Adipocyte (in vitro differentiated cells): ENCODE data around the gene BTG4.
A peak's percentile ranks its signal among the peaks of the same experiment; 100 is the strongest.

ENCODE experiments used
- DNase-seq: peaks from one replicate; pipeline ENCODE4 v3.0.0-alpha.2; 2015; ENCODE audit warnings: low read depth
- H3K27me3 ChIP-seq: replicated peaks from 2 replicates; pipeline ENCODE4 v1.7.0; 2013; ENCODE audit warnings: mild to moderate bottlenecking, low read length, moderate library complexity; ENCODE audit not compliant: control insufficient read depth, insufficient read depth
- H3K36me3 ChIP-seq: 2 replicates; pipeline ENCODE4 v1.7.0; 2013; ENCODE audit warnings: low read length, mild to moderate bottlenecking, moderate library complexity; ENCODE audit not compliant: control insufficient read depth, insufficient read depth, severe bottlenecking
- H3K4me1 ChIP-seq: 2 replicates; pipeline ENCODE4 v1.7.0; 2013; ENCODE audit warnings: mild to moderate bottlenecking, low read length, moderate library complexity; ENCODE audit not compliant: control insufficient read depth, insufficient read depth
- H3K4me3 ChIP-seq: 2 replicates; pipeline ENCODE4 v1.7.0; 2013; ENCODE audit warnings: mild to moderate bottlenecking, low read length, moderate library complexity
- H3K9ac ChIP-seq: 2 replicates; pipeline ENCODE4 v1.7.0; 2013; ENCODE audit warnings: mild to moderate bottlenecking, low read length, moderate library complexity
- H3K9me3 ChIP-seq: 2 replicates; pipeline ENCODE4 v1.7.0; 2013; ENCODE audit warnings: mild to moderate bottlenecking, low read length, moderate library complexity; ENCODE audit not compliant: control insufficient read depth

The BTG4 gene

GRCh38 chr11:111479666-111480065 is 32.5 kb downstream of the BTG4 start:
- Histone ChIP-seq H3K9ac (no peak overlapping the region), H3K4me3 (no peak overlapping the region), H3K36me3 (no peaks in the 10 kb centered on the region), H3K9me3 (peaks cover 22% of the 10 kb centered on the region), H3K4me1 (no peaks in the 10 kb centered on the region), H3K27me3 (no peaks in the 10 kb centered on the region)
- no peak for DNase-seq

GRCh38 chr11:111477898-111478297 is 34.3 kb downstream of the BTG4 start:
- H3K36me3 ChIP-seq = no peaks in the 10 kb centered on the region
- no peak overlapping the region for H3K9ac ChIP-seq
- H3K4me1 ChIP-seq = no peaks in the 10 kb centered on the region
- no peak for DNase-seq
- H3K27me3 ChIP-seq = no peaks in the 10 kb centered on the region
- H3K4me3 ChIP-seq = no peak overlapping the region
- H3K9me3 ChIP-seq = peaks cover 5% of the 10 kb centered on the region

- Histone ChIP-seq H3K27me3 (no peaks in the 10 kb centered on the region), H3K9me3 (peaks cover 4% of the 10 kb centered on the region), H3K4me1 (no peaks in the 10 kb centered on the region), H3K4me3 (no peak overlapping the region), H3K36me3 (no peaks in the 10 kb centered on the region), H3K9ac (no peak overlapping the region)
- DNase-seq = no peak
Observed at GRCh38 chr11:111476956-111477355, 35.2 kb downstream of the BTG4 start.

GRCh38 chr11:111476366-111476765 is 35.8 kb downstream of the BTG4 start:
- Histone ChIP-seq H3K9ac (no peak overlapping the region), H3K36me3 (no peaks in the 10 kb centered on the region), H3K4me1 (no peaks in the 10 kb centered on the region), H3K4me3 (no peak overlapping the region), H3K9me3 (peaks cover 4% of the 10 kb centered on the region), H3K27me3 (no peaks in the 10 kb centered on the region)
- DNase-seq = no peak

- no peaks in the 10 kb centered on the region for H3K27me3 ChIP-seq
- no peaks in the 10 kb centered on the region for H3K36me3 ChIP-seq
- H3K4me3 ChIP-seq = no peak overlapping the region
- H3K9me3 ChIP-seq = no peaks in the 10 kb centered on the region
- no peak overlapping the region for H3K9ac ChIP-seq
- DNase-seq = no peak
- peaks cover 3% of the 10 kb centered on the region for H3K4me1 ChIP-seq
Observed at GRCh38 chr11:111474432-111474831, 37.8 kb downstream of the BTG4 start.

GRCh38 chr11:111472228-111472627 is 40.0 kb downstream of the BTG4 start:
- Histone ChIP-seq H3K9ac (no peak overlapping the region), H3K36me3 (no peaks in the 10 kb centered on the region), H3K4me3 (no peak overlapping the region), H3K9me3 (no peaks in the 10 kb centered on the region), H3K4me1 (peaks cover 11% of the 10 kb centered on the region), H3K27me3 (no peaks in the 10 kb centered on the region)
- DNase-seq = no peak

- no peaks in the 10 kb centered on the region for H3K9me3 ChIP-seq
- H3K27me3 ChIP-seq = no peaks in the 10 kb centered on the region
- H3K36me3 ChIP-seq = no peaks in the 10 kb centered on the region
- H3K4me3 ChIP-seq = no peak overlapping the region
- H3K9ac ChIP-seq = no peak overlapping the region
- peak; percentile 78 for DNase-seq
- peaks cover 18% of the 10 kb centered on the region for H3K4me1 ChIP-seq
Observed at GRCh38 chr11:111469200-111469599, 43.0 kb downstream of the BTG4 start.

- Histone ChIP-seq H3K4me1 (peaks cover 18% of the 10 kb centered on the region), H3K27me3 (no peaks in the 10 kb centered on the region)
- DNase-seq = no peak
Observed at GRCh38 chr11:111466615-111467014, 45.6 kb downstream of the BTG4 start.

GRCh38 chr11:111465400-111465799 is 46.8 kb downstream of the BTG4 start:
- no peak overlapping the region for H3K9ac ChIP-seq
- H3K4me1 ChIP-seq = peaks cover 18% of the 10 kb centered on the region

More at GRCh38 chr11:111466615-111467014, 45.6 kb downstream of the BTG4 start:
- H3K9ac ChIP-seq = no peak overlapping the region
- no peaks in the 10 kb centered on the region for H3K9me3 ChIP-seq
- H3K4me3 ChIP-seq = no peak overlapping the region
- H3K36me3 ChIP-seq = no peaks in the 10 kb centered on the region

GRCh38 chr11:111463276-111463675 is 48.9 kb downstream of the BTG4 start:
- H3K27me3 ChIP-seq = peaks cover 12% of the 10 kb centered on the region
- H3K9ac ChIP-seq = no peak overlapping the region
- no peaks in the 10 kb centered on the region for H3K36me3 ChIP-seq
- DNase-seq = no peak
- H3K9me3 ChIP-seq = no peaks in the 10 kb centered on the region
- no peak overlapping the region for H3K4me3 ChIP-seq
- H3K4me1 ChIP-seq = peaks cover 8% of the 10 kb centered on the region

More at GRCh38 chr11:111465400-111465799, 46.8 kb downstream of the BTG4 start:
- Histone ChIP-seq H3K36me3 (no peaks in the 10 kb centered on the region), H3K27me3 (no peaks in the 10 kb centered on the region), H3K9me3 (no peaks in the 10 kb centered on the region), H3K4me3 (no peak overlapping the region)
- DNase-seq = peak; percentile 45

GRCh38 chr11:111462329-111462728 is 49.9 kb downstream of the BTG4 start:
- Histone ChIP-seq H3K4me3 (no peak overlapping the region), H3K27me3 (peaks cover 12% of the 10 kb centered on the region), H3K9me3 (no peaks in the 10 kb centered on the region), H3K36me3 (no peaks in the 10 kb centered on the region), H3K4me1 (peaks cover 8% of the 10 kb centered on the region), H3K9ac (no peak overlapping the region)
- DNase-seq = no peak

GRCh38 chr11:111461460-111462235 is 50.5 kb downstream of the BTG4 start:
- H3K9ac ChIP-seq = no peak overlapping the region
- no peak overlapping the region for H3K4me3 ChIP-seq
- DNase-seq = no peak
- no peaks in the 10 kb centered on the region for H3K36me3 ChIP-seq
- no peaks in the 10 kb centered on the region for H3K9me3 ChIP-seq
- peaks cover 16% of the 10 kb centered on the region for H3K27me3 ChIP-seq
- H3K4me1 ChIP-seq = peaks cover 8% of the 10 kb centered on the region
